Measurements from ENCODE around the gene PAQR9.

PAQR9 gene

GRCh38 chr3:142935963-142936362, 27.5 kb downstream of the PAQR9 start:
- Histone ChIP-seq H3K79me2 (ENCODE audit: control insufficient read depth, insufficient read depth, low read length, unreplicated experiment) (no peaks in the 10 kb centered on the region), H3K27me3 (ENCODE audit: insufficient read depth, low read length) (no peaks in the 10 kb centered on the region)

GRCh38 chr3:142934887-142935269, 28.6 kb downstream of the PAQR9 start:
- Histone ChIP-seq H3K79me2 (ENCODE audit: control insufficient read depth, insufficient read depth, low read length, unreplicated experiment) (no peaks in the 10 kb centered on the region), H3K4me3 (ENCODE audit: low read depth, low read length) (no peak overlapping the region), H2AFZ (ENCODE audit: low read length, unreplicated experiment) (no peak overlapping the region), H3K4me1 (ENCODE audit: control insufficient read depth, insufficient read depth, low read length, unreplicated experiment) (no peaks in the 10 kb centered on the region), H3K27ac (ENCODE audit: low read depth, low read length) (no peak overlapping the region), H3K27me3 (ENCODE audit: insufficient read depth, low read length) (no peaks in the 10 kb centered on the region), H3K36me3 (ENCODE audit: insufficient read depth, low read length) (no peaks in the 10 kb centered on the region)

More at GRCh38 chr3:142935963-142936362, 27.5 kb downstream of the PAQR9 start:
- Histone ChIP-seq H2AFZ (ENCODE audit: low read length, unreplicated experiment) (no peak overlapping the region), H3K4me1 (ENCODE audit: control insufficient read depth, insufficient read depth, low read length, unreplicated experiment) (no peaks in the 10 kb centered on the region), H3K4me3 (ENCODE audit: low read depth, low read length) (no peak overlapping the region), H3K27ac (ENCODE audit: low read depth, low read length) (no peak overlapping the region), H3K36me3 (ENCODE audit: insufficient read depth, low read length) (no peaks in the 10 kb centered on the region)

GRCh38 chr3:142934128-142934886, 29.2 kb downstream of the PAQR9 start:
- H3K4me3 ChIP-seq (ENCODE audit: low read depth, low read length): no peak overlapping the region
- H2AFZ ChIP-seq (ENCODE audit: low read length, unreplicated experiment): no peak overlapping the region
- no peaks in the 10 kb centered on the region for H3K27me3 ChIP-seq (ENCODE audit: insufficient read depth, low read length)
- H3K27ac ChIP-seq (ENCODE audit: low read depth, low read length): no peak overlapping the region
- H3K79me2 ChIP-seq (ENCODE audit: control insufficient read depth, insufficient read depth, low read length, unreplicated experiment): no peaks in the 10 kb centered on the region
- no peaks in the 10 kb centered on the region for H3K4me1 ChIP-seq (ENCODE audit: control insufficient read depth, insufficient read depth, low read length, unreplicated experiment)
- H3K36me3 ChIP-seq (ENCODE audit: insufficient read depth, low read length): no peaks in the 10 kb centered on the region

- Histone ChIP-seq H3K4me1 (ENCODE audit: control insufficient read depth, insufficient read depth, low read length, unreplicated experiment) (no peaks in the 10 kb centered on the region), H3K27ac (ENCODE audit: low read depth, low read length) (no peak overlapping the region), H2AFZ (ENCODE audit: low read length, unreplicated experiment) (no peak overlapping the region), H3K27me3 (ENCODE audit: insufficient read depth, low read length) (no peaks in the 10 kb centered on the region), H3K4me3 (ENCODE audit: low read depth, low read length) (no peak overlapping the region), H3K36me3 (ENCODE audit: insufficient read depth, low read length) (no peaks in the 10 kb centered on the region), H3K79me2 (ENCODE audit: control insufficient read depth, insufficient read depth, low read length, unreplicated experiment) (no peaks in the 10 kb centered on the region)
Observed at GRCh38 chr3:142931222-142931621, 32.3 kb downstream of the PAQR9 start.

- Histone ChIP-seq H3K36me3 (ENCODE audit: insufficient read depth, low read length) (no peaks in the 10 kb centered on the region), H3K79me2 (ENCODE audit: control insufficient read depth, insufficient read depth, low read length, unreplicated experiment) (no peaks in the 10 kb centered on the region), H3K27me3 (ENCODE audit: insufficient read depth, low read length) (no peaks in the 10 kb centered on the region), H3K27ac (ENCODE audit: low read depth, low read length) (no peak overlapping the region), H3K4me1 (ENCODE audit: control insufficient read depth, insufficient read depth, low read length, unreplicated experiment) (no peaks in the 10 kb centered on the region), H3K4me3 (ENCODE audit: low read depth, low read length) (no peak overlapping the region), H2AFZ (ENCODE audit: low read length, unreplicated experiment) (no peak overlapping the region)
Observed at GRCh38 chr3:142930463-142930862, 33.0 kb downstream of the PAQR9 start.

- Histone ChIP-seq H3K79me2 (ENCODE audit: control insufficient read depth, insufficient read depth, low read length, unreplicated experiment) (no peaks in the 10 kb centered on the region), H2AFZ (ENCODE audit: low read length, unreplicated experiment) (no peak overlapping the region), H3K36me3 (ENCODE audit: insufficient read depth, low read length) (no peaks in the 10 kb centered on the region), H3K4me1 (ENCODE audit: control insufficient read depth, insufficient read depth, low read length, unreplicated experiment) (no peaks in the 10 kb centered on the region), H3K27me3 (ENCODE audit: insufficient read depth, low read length) (no peaks in the 10 kb centered on the region), H3K27ac (ENCODE audit: low read depth, low read length) (no peak overlapping the region), H3K4me3 (ENCODE audit: low read depth, low read length) (no peak overlapping the region)
Observed at GRCh38 chr3:142929890-142930289, 33.6 kb downstream of the PAQR9 start.

GRCh38 chr3:142929109-142929508, 34.4 kb downstream of the PAQR9 start:
- Histone ChIP-seq H3K4me1 (ENCODE audit: control insufficient read depth, insufficient read depth, low read length, unreplicated experiment) (no peaks in the 10 kb centered on the region), H3K4me3 (ENCODE audit: low read depth, low read length) (no peak overlapping the region), H3K79me2 (ENCODE audit: control insufficient read depth, insufficient read depth, low read length, unreplicated experiment) (no peaks in the 10 kb centered on the region), H3K27me3 (ENCODE audit: insufficient read depth, low read length) (no peaks in the 10 kb centered on the region), H2AFZ (ENCODE audit: low read length, unreplicated experiment) (no peak overlapping the region), H3K36me3 (ENCODE audit: insufficient read depth, low read length) (no peaks in the 10 kb centered on the region), H3K27ac (ENCODE audit: low read depth, low read length) (no peak overlapping the region)

GRCh38 chr3:142926368-142926944, 37.0 kb downstream of the PAQR9 start:
- H3K36me3 ChIP-seq (ENCODE audit: insufficient read depth, low read length): no peaks in the 10 kb centered on the region

GRCh38 chr3:142925140-142925539, 38.3 kb downstream of the PAQR9 start:
- Histone ChIP-seq H3K4me3 (ENCODE audit: low read depth, low read length) (no peak overlapping the region), H3K79me2 (ENCODE audit: control insufficient read depth, insufficient read depth, low read length, unreplicated experiment) (no peaks in the 10 kb centered on the region), H3K36me3 (ENCODE audit: insufficient read depth, low read length) (no peaks in the 10 kb centered on the region), H3K27me3 (ENCODE audit: insufficient read depth, low read length) (no peaks in the 10 kb centered on the region), H3K4me1 (ENCODE audit: control insufficient read depth, insufficient read depth, low read length, unreplicated experiment) (no peaks in the 10 kb centered on the region), H3K27ac (ENCODE audit: low read depth, low read length) (no peak overlapping the region), H2AFZ (ENCODE audit: low read length, unreplicated experiment) (no peak overlapping the region)

More at GRCh38 chr3:142926368-142926944, 37.0 kb downstream of the PAQR9 start:
- Histone ChIP-seq H3K4me3 (ENCODE audit: low read depth, low read length) (no peak overlapping the region), H3K27me3 (ENCODE audit: insufficient read depth, low read length) (no peaks in the 10 kb centered on the region), H3K4me1 (ENCODE audit: control insufficient read depth, insufficient read depth, low read length, unreplicated experiment) (no peaks in the 10 kb centered on the region), H3K27ac (ENCODE audit: low read depth, low read length) (no peak overlapping the region), H3K79me2 (ENCODE audit: control insufficient read depth, insufficient read depth, low read length, unreplicated experiment) (no peaks in the 10 kb centered on the region), H2AFZ (ENCODE audit: low read length, unreplicated experiment) (no peak overlapping the region)

GRCh38 chr3:142923694-142924093, 39.8 kb downstream of the PAQR9 start:
- Histone ChIP-seq H3K4me1 (ENCODE audit: control insufficient read depth, insufficient read depth, low read length, unreplicated experiment) (no peaks in the 10 kb centered on the region), H3K27me3 (ENCODE audit: insufficient read depth, low read length) (no peaks in the 10 kb centered on the region), H3K4me3 (ENCODE audit: low read depth, low read length) (no peak overlapping the region), H3K79me2 (ENCODE audit: control insufficient read depth, insufficient read depth, low read length, unreplicated experiment) (no peaks in the 10 kb centered on the region), H3K27ac (ENCODE audit: low read depth, low read length) (no peak overlapping the region), H2AFZ (ENCODE audit: low read length, unreplicated experiment) (no peak overlapping the region), H3K36me3 (ENCODE audit: insufficient read depth, low read length) (no peaks in the 10 kb centered on the region)

- no peak overlapping the region for H3K27ac ChIP-seq (ENCODE audit: low read depth, low read length)
- no peak overlapping the region for H2AFZ ChIP-seq (ENCODE audit: low read length, unreplicated experiment)
- H3K4me3 ChIP-seq (ENCODE audit: low read depth, low read length): no peak overlapping the region
- H3K36me3 ChIP-seq (ENCODE audit: insufficient read depth, low read length): no peaks in the 10 kb centered on the region
- H3K4me1 ChIP-seq (ENCODE audit: control insufficient read depth, insufficient read depth, low read length, unreplicated experiment): peaks cover 14% of the 10 kb centered on the region
- no peaks in the 10 kb centered on the region for H3K27me3 ChIP-seq (ENCODE audit: insufficient read depth, low read length)
- H3K79me2 ChIP-seq (ENCODE audit: control insufficient read depth, insufficient read depth, low read length, unreplicated experiment): no peaks in the 10 kb centered on the region
Observed at GRCh38 chr3:142916605-142917004, 46.9 kb downstream of the PAQR9 start.
